CD4-positive, alpha-beta T cell treated with Interleukin-6 at 100 ng/mL for 8 hours (primary cell): ENCODE measurements around the gene EPYC.

Experiments
- DNase-seq: peaks from one replicate; pipeline ENCODE4 v3.0.0-alpha.2; 2020; ENCODE audit warnings: mixed read lengths, low spot score

Gene EPYC

GRCh38 chr12:90954428-90954827 is 50.3 kb downstream of the EPYC start:
- no peak for DNase-seq

GRCh38 chr12:90953956-90954421 is 50.8 kb downstream of the EPYC start:
- no peak for DNase-seq

GRCh38 chr12:90951432-90952105 is 53.2 kb downstream of the EPYC start:
- no peak for DNase-seq

- DNase-seq: no peak
Observed at GRCh38 chr12:90947869-90948268, 56.9 kb downstream of the EPYC start.

GRCh38 chr12:90945070-90945649 is 59.6 kb downstream of the EPYC start:
- DNase-seq: no peak

GRCh38 chr12:90943255-90943654 is 61.5 kb downstream of the EPYC start:
- no peak for DNase-seq

GRCh38 chr12:90940872-90941499 is 63.8 kb downstream of the EPYC start:
- no peak for DNase-seq

- DNase-seq: no peak
Observed at GRCh38 chr12:90939382-90939781, 65.4 kb downstream of the EPYC start.

- no peak for DNase-seq
Observed at GRCh38 chr12:90938451-90938850, 66.3 kb downstream of the EPYC start.

- no peak for DNase-seq
Observed at GRCh38 chr12:90937651-90938050, 67.1 kb downstream of the EPYC start.

GRCh38 chr12:90936230-90937005 is 68.4 kb downstream of the EPYC start:
- no peak for DNase-seq

- no peak for DNase-seq
Observed at GRCh38 chr12:90925562-90925961, 79.2 kb downstream of the EPYC start.

GRCh38 chr12:90924406-90924805 is 80.4 kb downstream of the EPYC start:
- DNase-seq: no peak

GRCh38 chr12:90922145-90922627 is 82.6 kb downstream of the EPYC start:
- no peak for DNase-seq

- DNase-seq: no peak
Observed at GRCh38 chr12:90921536-90921935, 83.2 kb downstream of the EPYC start.

GRCh38 chr12:90920222-90920621 is 84.5 kb downstream of the EPYC start:
- no peak for DNase-seq

- no peak for DNase-seq
Observed at GRCh38 chr12:90917431-90917830, 87.3 kb downstream of the EPYC start.

- DNase-seq: no peak
Observed at GRCh38 chr12:90916516-90916915, 88.3 kb downstream of the EPYC start.

- DNase-seq: no peak
Observed at GRCh38 chr12:90915353-90915752, 89.4 kb downstream of the EPYC start.
